ENCODE measurements around the gene ALDH16A1.
A peak's percentile ranks its signal among the peaks of the same experiment; 100 is the strongest.

Gene ALDH16A1

DNA sequence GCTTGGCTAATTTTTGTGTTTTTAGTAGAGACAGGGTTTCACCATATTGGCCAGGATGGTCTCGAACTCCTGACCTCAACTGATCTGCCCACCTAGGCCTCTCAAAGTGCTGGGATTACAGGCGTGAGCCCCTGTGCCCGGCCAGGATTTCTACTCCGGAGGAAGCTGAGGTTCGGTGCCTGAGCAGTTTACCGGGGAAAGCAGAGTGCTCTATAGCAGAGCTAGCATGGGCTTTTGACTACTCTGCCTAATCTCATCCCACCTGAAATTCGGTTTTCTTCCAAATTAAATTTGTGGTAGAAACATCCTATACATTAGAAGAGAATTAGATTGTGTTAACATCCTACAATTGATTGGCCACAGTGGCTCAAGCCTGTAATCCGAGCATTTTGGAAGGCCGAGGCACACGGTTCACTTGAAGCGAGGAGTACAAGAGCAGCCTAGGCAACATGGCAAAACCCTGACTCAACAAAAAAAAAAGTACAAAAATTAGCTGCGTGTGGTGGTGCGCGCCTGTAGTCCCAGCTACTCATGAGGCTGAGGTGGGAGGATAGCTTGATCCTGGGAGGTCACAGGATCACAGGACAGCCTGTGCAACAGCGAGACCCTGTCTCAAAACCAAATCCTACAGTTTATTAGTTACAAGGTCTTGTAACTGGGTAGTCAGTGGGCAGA is 36.0 kb downstream of the ALDH16A1 start:
- H3K4me3 ChIP-seq (ENCODE audit: low read length in 2 of 2), result peak overlapping the region; percentile 98 to 100
- peak overlapping the region; percentile 94 for H3K27ac ChIP-seq (ENCODE audit: low read length)
- H3K4me1 ChIP-seq (ENCODE audit: control insufficient read depth, insufficient read depth, low read length), result peaks cover 25% of the 10 kb centered on the region
- no peaks in the 10 kb centered on the region for H3K27me3 ChIP-seq (ENCODE audit: control insufficient read depth in 1 of 2, insufficient read depth in 2 of 2, low read length in 2 of 2)
- H3K36me3 ChIP-seq (ENCODE audit: control insufficient read depth in 2 of 2, insufficient read depth in 2 of 2, low read length in 2 of 2), result peaks cover 33 to 35% of the 10 kb centered on the region in 2 donors
- peak overlapping the region; percentile 99 for H3K9ac ChIP-seq (ENCODE audit: low read length in 2 of 2)
- H3K9me3 ChIP-seq (ENCODE audit: control insufficient read depth in 2 of 2, low read length in 2 of 2), result no peaks in the 10 kb centered on the region

- Histone ChIP-seq H3K9ac (ENCODE audit: low read length in 2 of 2) (peak overlapping the region; percentile 3 to 99), H3K9me3 (ENCODE audit: control insufficient read depth in 2 of 2, low read length in 2 of 2) (no peaks in the 10 kb centered on the region), H3K4me1 (ENCODE audit: control insufficient read depth, insufficient read depth, low read length) (peaks cover 25% of the 10 kb centered on the region), H3K27me3 (ENCODE audit: control insufficient read depth in 1 of 2, insufficient read depth in 2 of 2, low read length in 2 of 2) (no peaks in the 10 kb centered on the region), H3K27ac (ENCODE audit: low read length) (peak overlapping the region; percentile 94), H3K4me3 (ENCODE audit: low read length in 2 of 2) (peak overlapping the region; percentile 98 to 100), H3K36me3 (ENCODE audit: control insufficient read depth in 2 of 2, insufficient read depth in 2 of 2, low read length in 2 of 2) (peaks cover 33 to 35% of the 10 kb centered on the region in 2 donors)
Measured at GRCh38 chr19:49489601-49490167, 36.7 kb downstream of the ALDH16A1 start.

- H3K4me3 ChIP-seq (ENCODE audit: low read length in 2 of 2), result peak overlapping the region in 1 of 2 donors; percentile 100
- H3K36me3 ChIP-seq (ENCODE audit: control insufficient read depth in 2 of 2, insufficient read depth in 2 of 2, low read length in 2 of 2), result peaks cover 33 to 35% of the 10 kb centered on the region in 2 donors
- no peaks in the 10 kb centered on the region for H3K27me3 ChIP-seq (ENCODE audit: control insufficient read depth in 1 of 2, insufficient read depth in 2 of 2, low read length in 2 of 2)
- no peaks in the 10 kb centered on the region for H3K9me3 ChIP-seq (ENCODE audit: control insufficient read depth in 2 of 2, low read length in 2 of 2)
- H3K27ac ChIP-seq (ENCODE audit: low read length), result peak overlapping the region; percentile 94
- H3K9ac ChIP-seq (ENCODE audit: low read length in 2 of 2), result no peak overlapping the region
- H3K4me1 ChIP-seq (ENCODE audit: control insufficient read depth, insufficient read depth, low read length), result peaks cover 25% of the 10 kb centered on the region
Measured at GRCh38 chr19:49490287-49491029, 37.4 kb downstream of the ALDH16A1 start.

DNA sequence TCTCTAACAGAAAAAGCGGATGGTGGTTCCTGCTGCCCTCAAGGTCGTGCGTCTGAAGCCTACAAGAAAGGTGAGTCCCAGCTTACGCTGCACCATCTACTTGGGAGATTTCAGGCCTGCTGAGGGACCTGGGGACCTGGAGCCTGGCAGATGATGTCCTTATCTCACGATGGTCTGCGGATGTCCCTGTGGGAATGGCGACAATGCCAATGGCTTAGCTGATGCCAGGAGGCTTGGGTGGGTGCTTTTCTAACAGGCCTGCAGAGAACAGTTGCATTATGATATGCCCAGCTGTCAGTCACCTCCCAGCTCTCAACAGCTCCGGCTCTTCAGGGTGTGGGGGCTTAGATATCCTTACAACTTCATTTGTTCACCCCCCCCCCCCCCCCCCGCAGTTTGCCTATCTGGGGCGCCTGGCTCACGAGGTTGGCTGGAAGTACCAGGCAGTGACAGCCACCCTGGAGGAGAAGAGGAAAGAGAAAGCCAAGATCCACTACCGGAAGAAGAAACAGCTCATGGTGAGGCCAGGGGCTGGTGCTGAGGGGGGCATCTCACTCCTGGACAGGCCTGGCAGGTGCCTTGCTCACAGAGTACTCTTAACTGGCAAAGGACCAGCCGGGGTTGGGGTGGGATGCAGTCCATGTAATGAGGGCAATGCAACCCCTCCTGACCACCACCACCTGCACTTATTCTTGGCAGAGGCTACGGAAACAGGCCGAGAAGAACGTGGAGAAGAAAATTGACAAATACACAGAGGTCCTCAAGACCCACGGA is 38.2 kb downstream of the ALDH16A1 start:
- H3K27ac ChIP-seq (ENCODE audit: low read length), result no peak overlapping the region

GRCh38 chr19:49491804-49492572 is 39.0 kb downstream of the ALDH16A1 start:
- Histone ChIP-seq H3K4me3 (ENCODE audit: low read length in 2 of 2) (no peak overlapping the region), H3K9ac (ENCODE audit: low read length in 2 of 2) (no peak overlapping the region), H3K27me3 (ENCODE audit: control insufficient read depth in 1 of 2, insufficient read depth in 2 of 2, low read length in 2 of 2) (no peaks in the 10 kb centered on the region), H3K27ac (ENCODE audit: low read length) (peak overlapping the region; percentile 24), H3K9me3 (ENCODE audit: control insufficient read depth in 2 of 2, low read length in 2 of 2) (no peaks in the 10 kb centered on the region), H3K36me3 (ENCODE audit: control insufficient read depth in 2 of 2, insufficient read depth in 2 of 2, low read length in 2 of 2) (peaks cover 33 to 35% of the 10 kb centered on the region in 2 donors), H3K4me1 (ENCODE audit: control insufficient read depth, insufficient read depth, low read length) (peaks cover 28% of the 10 kb centered on the region)

More for the DNA sequence above, 38.2 kb downstream of the ALDH16A1 start:
- Histone ChIP-seq H3K4me1 (ENCODE audit: control insufficient read depth, insufficient read depth, low read length) (peaks cover 25% of the 10 kb centered on the region), H3K9ac (ENCODE audit: low read length in 2 of 2) (no peak overlapping the region), H3K9me3 (ENCODE audit: control insufficient read depth in 2 of 2, low read length in 2 of 2) (no peaks in the 10 kb centered on the region), H3K4me3 (ENCODE audit: low read length in 2 of 2) (no peak overlapping the region), H3K36me3 (ENCODE audit: control insufficient read depth in 2 of 2, insufficient read depth in 2 of 2, low read length in 2 of 2) (peaks cover 33 to 35% of the 10 kb centered on the region in 2 donors), H3K27me3 (ENCODE audit: control insufficient read depth in 1 of 2, insufficient read depth in 2 of 2, low read length in 2 of 2) (no peaks in the 10 kb centered on the region)

- Histone ChIP-seq H3K9ac (ENCODE audit: low read length in 2 of 2) (no peak overlapping the region), H3K36me3 (ENCODE audit: control insufficient read depth in 2 of 2, insufficient read depth in 2 of 2, low read length in 2 of 2) (peaks cover 40 to 41% of the 10 kb centered on the region in 2 donors), H3K4me1 (ENCODE audit: control insufficient read depth, insufficient read depth, low read length) (peaks cover 34% of the 10 kb centered on the region), H3K9me3 (ENCODE audit: control insufficient read depth in 2 of 2, low read length in 2 of 2) (no peaks in the 10 kb centered on the region), H3K27ac (ENCODE audit: low read length) (peak overlapping the region; percentile 24), H3K4me3 (ENCODE audit: low read length in 2 of 2) (no peak overlapping the region), H3K27me3 (ENCODE audit: control insufficient read depth in 1 of 2, insufficient read depth in 2 of 2, low read length in 2 of 2) (no peaks in the 10 kb centered on the region)
Measured at GRCh38 chr19:49492573-49493405, 39.8 kb downstream of the ALDH16A1 start.

- no peaks in the 10 kb centered on the region for H3K27me3 ChIP-seq (ENCODE audit: control insufficient read depth in 1 of 2, insufficient read depth in 2 of 2, low read length in 2 of 2)
- peak overlapping the region; percentile 92 for H3K27ac ChIP-seq (ENCODE audit: low read length)
- peak overlapping the region; percentile 94 to 97 for H3K4me3 ChIP-seq (ENCODE audit: low read length in 2 of 2)
- H3K4me1 ChIP-seq (ENCODE audit: control insufficient read depth, insufficient read depth, low read length), result peaks cover 29% of the 10 kb centered on the region
- no peaks in the 10 kb centered on the region for H3K9me3 ChIP-seq (ENCODE audit: control insufficient read depth in 2 of 2, low read length in 2 of 2)
- peaks cover 37 to 40% of the 10 kb centered on the region in 2 donors for H3K36me3 ChIP-seq (ENCODE audit: control insufficient read depth in 2 of 2, insufficient read depth in 2 of 2, low read length in 2 of 2)
- peak overlapping the region; percentile 98 for H3K9ac ChIP-seq (ENCODE audit: low read length in 2 of 2)
Measured at GRCh38 chr19:49496574-49497008, 43.6 kb downstream of the ALDH16A1 start.

DNA sequence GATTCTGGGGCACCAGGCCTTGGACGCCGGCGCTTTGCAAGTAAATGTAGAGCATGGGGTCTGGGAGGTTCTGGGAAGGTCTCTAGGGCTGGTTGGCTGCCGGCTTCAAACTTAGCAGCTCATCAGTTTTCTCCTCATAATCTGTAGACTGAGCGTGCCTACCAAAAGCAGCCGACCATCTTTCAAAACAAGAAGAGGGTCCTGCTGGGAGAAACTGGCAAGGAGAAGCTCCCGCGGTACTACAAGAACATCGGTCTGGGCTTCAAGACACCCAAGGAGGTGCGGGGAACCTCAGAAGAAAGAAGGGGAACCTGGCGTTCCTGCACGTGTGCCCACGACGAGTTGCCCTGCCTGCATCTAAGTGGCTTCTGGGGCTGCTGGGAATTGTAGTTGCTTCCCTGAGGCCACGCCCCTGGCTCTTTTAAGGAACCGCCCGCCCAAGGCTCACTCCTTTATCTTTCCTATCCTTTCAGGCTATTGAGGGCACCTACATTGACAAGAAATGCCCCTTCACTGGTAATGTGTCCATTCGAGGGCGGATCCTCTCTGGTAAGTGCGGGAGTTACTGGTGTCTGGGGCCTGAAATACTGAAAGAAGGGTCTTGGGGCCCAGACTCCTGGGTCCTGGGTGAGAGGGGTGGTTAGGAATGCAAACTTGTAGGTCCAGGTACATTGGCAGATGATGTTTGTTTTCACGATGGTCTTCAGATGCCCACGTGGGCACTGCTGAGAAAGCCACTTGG is 44.2 kb downstream of the ALDH16A1 start:
- Histone ChIP-seq H3K27me3 (ENCODE audit: control insufficient read depth in 1 of 2, insufficient read depth in 2 of 2, low read length in 2 of 2) (no peaks in the 10 kb centered on the region), H3K9ac (ENCODE audit: low read length in 2 of 2) (peak overlapping the region; percentile 98), H3K4me1 (ENCODE audit: control insufficient read depth, insufficient read depth, low read length) (peaks cover 29% of the 10 kb centered on the region), H3K4me3 (ENCODE audit: low read length in 2 of 2) (peak overlapping the region; percentile 94 to 97), H3K36me3 (ENCODE audit: control insufficient read depth in 2 of 2, insufficient read depth in 2 of 2, low read length in 2 of 2) (peaks cover 34% of the 10 kb centered on the region in 2 donors), H3K9me3 (ENCODE audit: control insufficient read depth in 2 of 2, low read length in 2 of 2) (no peaks in the 10 kb centered on the region), H3K27ac (ENCODE audit: low read length) (peak overlapping the region; percentile 92)

- H3K4me1 ChIP-seq (ENCODE audit: control insufficient read depth, insufficient read depth, low read length), result peaks cover 29% of the 10 kb centered on the region
- no peaks in the 10 kb centered on the region for H3K27me3 ChIP-seq (ENCODE audit: control insufficient read depth in 1 of 2, insufficient read depth in 2 of 2, low read length in 2 of 2)
- H3K9ac ChIP-seq (ENCODE audit: low read length in 2 of 2), result peak overlapping the region in 1 of 2 donors; percentile 98
- H3K27ac ChIP-seq (ENCODE audit: low read length), result peak overlapping the region; percentile 18
- H3K9me3 ChIP-seq (ENCODE audit: control insufficient read depth in 2 of 2, low read length in 2 of 2), result no peaks in the 10 kb centered on the region
- peak overlapping the region; percentile 94 to 97 for H3K4me3 ChIP-seq (ENCODE audit: low read length in 2 of 2)
- H3K36me3 ChIP-seq (ENCODE audit: control insufficient read depth in 2 of 2, insufficient read depth in 2 of 2, low read length in 2 of 2), result peaks cover 28% of the 10 kb centered on the region in 2 donors
Measured at GRCh38 chr19:49497789-49498103, 44.7 kb downstream of the ALDH16A1 start.

Measured in stomach smooth muscle (tissue), 2 donors.